Fibroblast of upper back skin (primary cell): ENCODE results near the gene PLEKHB1.

ENCODE experiments used
- DNase-seq: peaks from one replicate; pipeline ENCODE4 v3.0.0-alpha.2; 2013

Gene PLEKHB1

DNA sequence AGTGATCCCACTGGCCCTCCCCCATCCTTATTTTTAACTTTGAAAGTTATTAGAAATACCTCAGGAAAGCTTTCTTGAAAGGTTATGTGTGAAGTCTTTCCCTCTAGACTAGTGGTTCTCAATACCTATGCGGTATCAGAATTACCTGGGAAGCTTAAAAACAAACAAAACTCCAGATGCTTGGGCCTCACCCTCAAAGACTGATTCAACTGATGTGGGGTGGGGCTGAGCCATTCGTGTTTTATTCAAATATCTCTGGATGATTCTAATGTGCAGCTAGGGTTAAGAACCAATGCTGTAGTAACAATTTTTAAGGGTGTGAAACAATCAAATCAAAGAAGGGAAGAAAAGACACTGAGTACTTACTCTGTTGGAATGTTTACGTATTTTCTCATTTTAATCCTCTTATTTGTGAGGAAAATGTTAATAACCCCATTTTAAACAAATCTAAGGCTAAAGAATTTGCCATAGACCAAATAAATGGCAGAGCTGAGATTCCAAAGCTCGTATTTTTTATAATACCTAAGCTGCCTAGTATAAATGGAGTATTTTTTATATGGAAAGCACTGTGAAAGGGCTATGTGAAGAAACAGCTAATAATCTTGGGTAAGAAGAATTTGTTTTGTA lies 47.6 kb downstream of the PLEKHB1 start:
- no peak for DNase-seq

DNA sequence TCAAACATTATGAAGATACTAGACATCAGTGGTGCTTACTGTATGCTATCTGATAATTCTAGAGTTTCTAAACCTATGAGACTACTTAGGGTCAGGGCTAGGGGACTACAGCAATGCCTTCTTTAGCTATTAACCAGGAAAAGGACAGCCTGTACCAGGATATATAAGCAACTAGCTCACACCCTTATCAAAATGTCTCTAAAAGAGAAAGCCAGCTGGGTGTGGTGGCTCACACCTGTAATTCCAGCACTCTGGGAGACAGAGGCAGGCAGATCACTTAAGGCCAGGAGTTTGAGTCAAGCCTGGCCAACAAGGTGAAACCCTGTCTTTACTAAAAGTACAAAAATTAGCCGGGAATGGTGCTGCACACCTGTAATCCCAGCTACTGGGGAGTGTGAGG lies 58.7 kb downstream of the PLEKHB1 start:
- no peak for DNase-seq

DNA sequence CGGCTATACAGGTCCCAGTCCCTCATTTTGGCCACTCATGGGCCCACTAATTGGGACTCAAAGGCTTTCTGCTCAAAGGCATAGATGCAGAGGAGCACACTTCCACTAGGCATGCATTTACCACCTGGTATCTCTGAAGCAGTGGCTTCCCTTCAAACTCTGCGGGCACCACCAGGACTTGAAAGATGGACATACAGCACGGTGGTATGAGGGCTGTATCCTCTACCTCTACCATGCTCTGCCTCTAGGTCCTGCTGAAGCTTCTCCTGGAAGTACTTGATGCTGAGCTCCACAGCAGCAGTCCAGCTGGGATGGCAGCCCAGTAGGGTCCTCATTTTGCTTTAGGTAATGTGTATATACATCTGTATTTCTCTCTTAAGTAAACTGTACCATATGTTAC lies 64.6 kb downstream of the PLEKHB1 start:
- no peak for DNase-seq
